ACC112 (cell line): ENCODE results near the gene PIM1.
A peak's percentile ranks its signal among the peaks of the same experiment; 100 is the strongest.
"Not testable (repeated sequence)": the region's sequence is repeated elsewhere in the genome, so short reads cannot be mapped to it uniquely, and the experiment has no call there.

Source experiments
- H2AFZ ChIP-seq: fragments of 200-600 bp; sonication (generic); one replicate; pipeline ENCODE4 v1.6.0; 2017; ENCODE audit warnings: antibody characterized with exemption, low read length; ENCODE audit not compliant: unreplicated experiment
- H3K27ac ChIP-seq: fragments of 200-600 bp; sonication (generic); 2 replicates; pipeline ENCODE4 v1.5.1; 2014; ENCODE audit warnings: low read depth, mild to moderate bottlenecking, antibody characterized with exemption, low read length, moderate library complexity
- H3K27me3 ChIP-seq: fragments of 200-600 bp; sonication (generic); 2 replicates; pipeline ENCODE4 v1.6.1; 2014; ENCODE audit warnings: mild to moderate bottlenecking, antibody characterized with exemption, low read length, moderate library complexity, mixed read lengths; ENCODE audit not compliant: insufficient read depth
- H3K36me3 ChIP-seq: fragments of 200-600 bp; sonication (generic); 2 replicates; pipeline ENCODE4 v1.6.1; 2016; ENCODE audit warnings: mild to moderate bottlenecking, antibody characterized with exemption, low read length, moderate library complexity, mixed read lengths; ENCODE audit not compliant: insufficient read depth
- H3K4me1 ChIP-seq: fragments of 200-600 bp; sonication (generic); one replicate; pipeline ENCODE4 v1.6.1; 2016; ENCODE audit warnings: low read length, mixed read lengths; ENCODE audit not compliant: insufficient read depth, unreplicated experiment, control insufficient read depth
- H3K4me3 ChIP-seq: fragments of 200-600 bp; sonication (generic); 2 replicates; pipeline ENCODE4 v1.5.1; 2014; ENCODE audit warnings: mild to moderate bottlenecking, low read depth, low read length
- H3K79me2 ChIP-seq: fragments of 200-600 bp; sonication (generic); one replicate; pipeline ENCODE4 v1.6.0; 2016; ENCODE audit warnings: low read length; ENCODE audit not compliant: control insufficient read depth, unreplicated experiment, insufficient read depth

The PIM1 gene

GRCh38 chr6:37182736-37183590 lies 13.0 kb downstream of the PIM1 start:
- Histone ChIP-seq H2AFZ (no peak overlapping the region), H3K4me1 (no peaks in the 10 kb centered on the region), H3K36me3 (no peaks in the 10 kb centered on the region), H3K27ac (no peak overlapping the region), H3K79me2 (no peaks in the 10 kb centered on the region), H3K4me3 (no peak overlapping the region), H3K27me3 (no peaks in the 10 kb centered on the region)

- H3K36me3 ChIP-seq, H3K27ac ChIP-seq, H3K27me3 ChIP-seq, H3K4me1 ChIP-seq, H3K4me3 ChIP-seq, H3K79me2 ChIP-seq, H2AFZ ChIP-seq: not testable (repeated sequence)
These were observed 16.2 kb downstream of the PIM1 start for GRCh38 chr6:37185949-37186720.

DNA sequence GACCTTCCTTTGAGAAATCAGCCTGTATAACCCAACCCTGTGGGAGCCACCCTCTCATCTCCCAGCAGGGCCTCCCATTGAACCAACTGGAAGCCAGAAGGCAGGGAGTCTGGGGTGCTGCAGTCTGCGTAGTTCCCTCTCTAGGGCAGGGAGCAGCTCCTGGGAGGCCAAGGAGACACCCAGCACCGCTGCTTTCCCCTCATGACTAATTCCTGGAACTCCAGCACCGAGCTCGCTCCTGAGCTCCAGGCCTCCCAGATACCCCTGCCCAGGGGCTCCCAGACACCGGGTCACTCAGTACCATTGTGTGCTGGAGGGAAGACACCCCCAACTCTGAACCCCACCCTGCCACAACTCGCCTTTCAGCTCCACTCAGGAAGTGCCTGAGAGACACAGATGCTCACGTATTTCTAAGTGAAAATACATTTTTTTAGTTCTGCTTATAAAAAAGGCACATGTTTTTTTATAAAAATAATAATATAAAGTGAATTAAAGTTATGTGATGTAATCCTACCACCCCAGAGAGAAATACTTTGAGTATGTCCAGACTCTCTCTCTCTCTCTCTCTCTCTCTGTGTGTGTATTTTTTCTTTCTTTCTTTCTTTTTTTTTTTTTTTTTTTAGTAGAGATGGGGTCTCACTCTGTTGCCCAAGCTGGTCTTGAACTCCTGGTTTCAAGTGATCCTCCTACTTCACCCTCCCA lies 17.5 kb downstream of the PIM1 start:
- Histone ChIP-seq H2AFZ (no peak overlapping the region), H3K27ac (no peak overlapping the region)

GRCh38 chr6:37188962-37189510 lies 19.1 kb downstream of the PIM1 start:
- Histone ChIP-seq H3K27ac (no peak overlapping the region), H3K4me1 (no peaks in the 10 kb centered on the region), H3K36me3 (no peaks in the 10 kb centered on the region), H2AFZ (no peak overlapping the region), H3K4me3 (no peak overlapping the region), H3K79me2 (no peaks in the 10 kb centered on the region), H3K27me3 (no peaks in the 10 kb centered on the region)

More for the DNA sequence above, 17.5 kb downstream of the PIM1 start:
- Histone ChIP-seq H3K36me3 (no peaks in the 10 kb centered on the region), H3K4me3 (no peak overlapping the region), H3K79me2 (no peaks in the 10 kb centered on the region), H3K27me3 (no peaks in the 10 kb centered on the region), H3K4me1 (no peaks in the 10 kb centered on the region)

GRCh38 chr6:37190159-37190535 lies 20.2 kb downstream of the PIM1 start:
- Histone ChIP-seq H3K27ac (peak overlapping the region; percentile 25; the same call in 1 of the 2 replicates), H3K4me3 (no peak overlapping the region), H2AFZ (no peak overlapping the region), H3K36me3 (no peaks in the 10 kb centered on the region), H3K4me1 (no peaks in the 10 kb centered on the region), H3K79me2 (no peaks in the 10 kb centered on the region), H3K27me3 (no peaks in the 10 kb centered on the region)

- H3K4me3 ChIP-seq: no peak overlapping the region
- no peaks in the 10 kb centered on the region for H3K4me1 ChIP-seq
- H3K36me3 ChIP-seq: no peaks in the 10 kb centered on the region
- H3K79me2 ChIP-seq: no peaks in the 10 kb centered on the region
- no peak overlapping the region for H3K27ac ChIP-seq
- H3K27me3 ChIP-seq: no peaks in the 10 kb centered on the region
- no peak overlapping the region for H2AFZ ChIP-seq
These were observed 22.7 kb downstream of the PIM1 start for GRCh38 chr6:37192666-37193065.

DNA sequence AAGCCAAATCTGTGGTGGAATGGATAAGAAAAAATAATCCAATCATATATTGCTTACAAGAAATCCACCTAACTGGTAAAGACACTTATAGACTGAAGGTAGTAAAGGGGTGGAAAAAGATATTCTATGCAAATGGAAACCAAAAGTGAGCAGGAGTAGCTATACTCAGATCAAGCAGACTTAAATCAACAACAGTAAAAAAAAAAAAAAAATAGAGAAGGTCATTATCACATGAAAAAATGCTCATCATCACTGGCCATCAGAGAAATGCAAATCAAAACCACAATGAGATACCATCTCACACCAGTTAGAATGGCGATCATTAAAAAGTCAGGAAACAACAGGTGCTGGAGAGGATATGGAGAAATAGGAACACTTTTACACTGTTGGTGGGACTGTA lies 24.9 kb downstream of the PIM1 start:
- H3K27me3 ChIP-seq, H3K4me3 ChIP-seq, H3K79me2 ChIP-seq, H2AFZ ChIP-seq, H3K27ac ChIP-seq, H3K36me3 ChIP-seq, H3K4me1 ChIP-seq: not testable (repeated sequence)

DNA sequence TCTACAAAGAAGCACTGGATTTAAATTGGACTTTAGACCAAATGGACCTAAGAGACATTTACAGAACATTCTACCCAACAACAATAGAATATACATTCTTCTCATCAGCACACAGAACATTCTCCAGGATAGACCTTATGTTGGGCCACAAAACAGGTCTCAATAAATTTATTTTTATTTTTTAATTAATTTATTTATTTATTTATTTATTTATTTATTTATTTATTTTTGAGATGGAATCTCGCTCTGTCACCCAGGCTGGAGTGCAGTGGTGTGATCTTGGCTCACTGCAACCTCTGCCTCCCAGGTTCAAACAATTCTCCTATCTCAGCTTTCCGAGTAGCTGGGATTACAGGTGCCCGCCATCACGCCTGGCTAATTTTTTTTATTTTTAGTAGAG lies 26.5 kb downstream of the PIM1 start:
- not testable (repeated sequence) for H3K79me2 ChIP-seq, H3K27ac ChIP-seq, H3K27me3 ChIP-seq, H2AFZ ChIP-seq, H3K36me3 ChIP-seq, H3K4me1 ChIP-seq, H3K4me3 ChIP-seq

DNA sequence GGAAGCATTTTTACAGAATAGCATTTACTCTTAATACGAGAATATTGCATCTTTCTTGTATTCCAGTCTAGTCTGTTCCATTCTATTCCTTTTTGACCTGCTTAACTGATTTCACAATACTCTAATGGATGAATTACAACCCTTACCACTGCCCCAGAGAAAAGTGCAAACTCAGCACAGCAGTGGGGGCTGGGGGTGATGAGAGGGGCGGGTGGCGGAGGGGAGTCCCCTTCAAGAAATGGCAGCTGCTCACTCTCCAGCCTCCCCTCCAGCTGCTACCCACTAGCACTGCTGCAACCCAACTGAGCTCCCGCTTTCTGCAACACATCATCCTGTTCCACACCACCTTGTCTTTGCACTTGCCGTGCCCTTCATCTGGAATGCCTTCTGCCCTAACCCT lies 30.1 kb downstream of the PIM1 start:
- Histone ChIP-seq H3K27ac (no peak overlapping the region), H3K27me3 (no peaks in the 10 kb centered on the region), H3K4me1 (no peaks in the 10 kb centered on the region), H2AFZ (no peak overlapping the region), H3K79me2 (no peaks in the 10 kb centered on the region), H3K4me3 (no peak overlapping the region), H3K36me3 (no peaks in the 10 kb centered on the region)

DNA sequence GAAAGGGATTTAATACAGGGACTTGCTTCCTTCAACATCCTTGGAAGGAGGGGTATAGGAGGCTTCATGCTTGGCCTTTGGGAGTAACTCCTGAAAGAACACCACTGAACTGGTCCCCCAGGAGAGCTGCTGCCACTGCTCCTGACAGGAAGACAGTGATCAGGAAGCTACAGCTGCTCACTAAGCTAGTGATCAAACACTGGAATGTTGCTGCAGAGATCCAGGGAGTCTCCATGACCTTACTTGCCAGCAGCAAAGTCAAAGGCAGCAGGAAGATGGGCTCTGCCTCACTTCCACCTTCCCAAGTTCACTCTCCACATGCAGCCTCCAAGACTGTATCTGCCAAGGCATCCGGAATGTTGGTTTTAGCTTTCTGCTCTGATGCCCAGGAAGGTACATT lies 31.8 kb downstream of the PIM1 start:
- H3K27ac ChIP-seq: no peak overlapping the region
- H3K4me1 ChIP-seq: no peaks in the 10 kb centered on the region
- H3K4me3 ChIP-seq: no peak overlapping the region
- no peaks in the 10 kb centered on the region for H3K27me3 ChIP-seq
- H3K79me2 ChIP-seq: no peaks in the 10 kb centered on the region
- H2AFZ ChIP-seq: no peak overlapping the region
- no peaks in the 10 kb centered on the region for H3K36me3 ChIP-seq
